CD4-positive, alpha-beta T cell treated with Interleukin-4 for 1 hour (primary cell): Measurements from ENCODE around the gene HAPLN3.
A peak's percentile ranks its signal among the peaks of the same experiment; 100 is the strongest.

Experiments used
- DNase-seq, 2 donors: peaks; one replicate each; pipeline ENCODE4 v3.0.0-alpha.2; 2020 to 2022

Gene HAPLN3

GRCh38 chr15:88858934-88859333, 36.4 kb downstream of the HAPLN3 start:
- DNase-seq: no peak

DNA sequence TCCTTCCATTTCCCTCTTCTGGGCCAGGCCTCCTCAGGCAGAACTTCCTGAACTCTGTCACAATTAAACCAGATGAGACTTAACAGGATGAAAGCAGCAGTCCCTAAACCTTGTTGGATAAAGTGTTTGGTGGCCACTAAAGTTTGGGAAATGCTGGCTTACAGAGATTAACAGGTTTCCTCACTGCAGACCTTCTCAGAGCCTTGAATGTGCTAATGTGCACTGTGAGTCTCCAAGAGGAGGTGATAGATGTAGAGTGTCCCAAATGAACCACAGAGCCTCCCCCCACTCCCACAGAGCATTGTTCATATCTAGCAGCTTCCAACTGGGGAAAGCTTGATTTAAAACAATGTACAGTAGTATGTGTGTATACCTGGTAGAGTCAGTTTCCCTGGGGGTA, 42.9 kb downstream of the HAPLN3 start:
- no peak for DNase-seq

GRCh38 chr15:88849376-88850072, 45.8 kb downstream of the HAPLN3 start:
- DNase-seq: no peak

DNA sequence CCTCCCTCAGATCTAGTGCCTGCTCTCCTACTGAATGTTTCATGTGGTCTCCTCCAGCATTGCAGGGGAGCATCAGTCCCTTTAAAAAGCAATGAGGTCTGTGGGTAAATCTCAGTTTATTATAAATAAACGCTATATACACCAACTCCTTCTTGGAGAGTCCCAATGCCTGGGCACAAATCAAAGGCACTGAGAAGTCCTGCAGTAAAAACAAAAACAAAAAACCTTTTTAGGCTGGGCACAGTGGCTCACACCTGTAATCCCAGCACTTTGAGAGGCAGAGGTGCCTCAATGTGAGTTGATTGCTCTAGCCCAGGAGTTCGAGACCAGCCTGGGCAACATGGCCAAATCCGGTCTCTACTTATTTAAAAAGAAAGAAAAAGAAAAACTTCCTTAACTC, 47.1 kb downstream of the HAPLN3 start:
- no peak for DNase-seq

GRCh38 chr15:88847144-88847543, 48.2 kb downstream of the HAPLN3 start:
- DNase-seq: no peak

- DNase-seq: no peak
Observed at GRCh38 chr15:88845616-88846015, 49.7 kb downstream of the HAPLN3 start.

DNA sequence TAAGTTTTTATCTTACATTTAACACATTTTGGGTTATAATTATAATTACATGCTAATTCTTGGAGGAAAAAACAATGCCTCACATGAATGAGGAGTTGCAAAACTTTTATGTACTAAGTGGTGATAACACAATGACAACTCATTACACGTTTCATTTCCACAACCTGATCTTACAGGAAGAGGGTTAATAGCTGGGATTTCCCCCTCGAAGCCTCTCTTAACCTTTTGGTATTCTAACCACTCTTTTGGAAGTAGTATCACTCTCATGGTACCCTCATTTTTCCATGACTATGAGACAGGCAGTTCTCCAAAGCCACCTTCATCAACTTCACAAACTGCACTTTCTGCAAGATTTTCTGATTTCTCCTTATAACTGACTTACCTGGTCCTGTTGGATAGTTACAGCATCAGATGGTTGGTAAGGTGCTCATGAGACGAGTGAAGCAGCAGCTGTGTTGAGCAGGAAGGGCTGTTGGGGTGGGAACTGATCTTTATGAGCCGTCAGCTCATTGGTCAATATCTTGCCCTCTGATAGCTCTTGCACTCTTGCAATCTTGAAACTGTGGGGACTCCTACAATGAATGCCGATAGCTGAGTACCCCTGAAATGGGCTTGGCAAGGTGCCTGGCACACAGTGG, 50.5 kb downstream of the HAPLN3 start:
- no peak for DNase-seq

DNA sequence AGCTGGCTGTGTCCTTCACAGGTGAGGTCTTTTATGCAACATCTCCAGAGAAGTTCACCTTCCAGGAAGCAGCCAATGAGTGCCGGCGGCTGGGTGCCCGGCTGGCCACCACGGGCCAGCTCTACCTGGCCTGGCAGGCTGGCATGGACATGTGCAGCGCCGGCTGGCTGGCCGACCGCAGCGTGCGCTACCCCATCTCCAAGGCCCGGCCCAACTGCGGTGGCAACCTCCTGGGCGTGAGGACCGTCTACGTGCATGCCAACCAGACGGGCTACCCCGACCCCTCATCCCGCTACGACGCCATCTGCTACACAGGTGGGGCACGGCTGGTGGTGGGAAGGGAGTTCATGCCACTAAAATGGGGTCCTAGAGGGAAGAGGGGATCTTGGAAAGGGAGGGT, 52.0 kb downstream of the HAPLN3 start:
- DNase-seq: no peak

DNA sequence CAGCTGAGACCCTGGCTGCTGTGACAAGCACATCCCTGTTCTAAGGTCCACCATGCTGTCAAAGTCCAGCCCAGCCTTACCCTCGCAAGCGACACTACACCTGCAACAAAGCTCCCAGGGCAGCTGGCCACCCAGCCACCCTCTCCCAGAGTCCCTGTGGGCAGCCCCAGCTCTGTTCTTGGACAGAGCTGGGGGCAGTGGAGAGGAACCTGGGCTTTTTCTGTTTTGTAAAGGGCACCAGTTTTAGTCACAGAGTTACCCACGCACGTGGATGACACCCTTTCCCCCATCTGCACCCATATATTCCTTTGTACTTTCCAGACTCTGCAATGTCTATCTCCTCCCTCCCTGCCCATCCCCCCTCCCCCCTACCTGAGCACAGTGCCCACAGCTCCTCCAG, 53.2 kb downstream of the HAPLN3 start:
- no peak for DNase-seq

DNA sequence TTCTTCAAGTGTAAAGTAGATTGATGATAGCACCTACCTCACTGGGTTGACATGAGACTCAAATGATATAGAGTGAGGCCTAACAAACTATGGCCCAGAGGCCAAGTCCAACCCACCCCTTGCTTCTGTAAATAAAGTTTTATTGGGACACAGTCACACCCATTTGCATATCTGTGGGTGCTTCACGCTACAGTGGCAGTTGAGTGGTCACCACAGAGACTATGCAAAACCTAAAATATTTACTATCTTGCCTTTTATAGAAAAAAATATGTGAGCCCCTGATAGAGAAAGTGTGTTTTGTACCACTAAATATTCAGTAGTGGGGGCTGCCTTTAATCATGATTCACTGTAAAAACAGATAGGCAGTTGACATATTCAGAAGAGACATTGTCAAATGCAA, 54.1 kb downstream of the HAPLN3 start:
- DNase-seq: no peak

DNA sequence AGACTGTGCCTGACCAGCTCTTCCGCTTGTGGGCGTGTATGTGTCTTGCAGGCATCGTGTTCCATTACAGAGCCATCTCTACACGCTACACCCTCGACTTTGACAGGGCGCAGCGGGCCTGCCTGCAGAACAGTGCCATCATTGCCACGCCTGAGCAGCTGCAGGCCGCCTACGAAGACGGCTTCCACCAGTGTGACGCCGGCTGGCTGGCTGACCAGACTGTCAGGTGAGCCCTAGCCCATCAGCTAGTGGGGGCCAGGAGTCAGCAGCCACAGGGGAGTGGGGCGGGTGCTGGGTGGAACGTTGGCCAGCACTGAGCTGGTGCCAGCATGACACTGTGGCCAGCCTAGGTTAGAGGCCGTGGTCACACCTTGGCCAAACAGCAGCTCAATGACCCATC, 55.4 kb downstream of the HAPLN3 start:
- DNase-seq: no peak

- no peak for DNase-seq
Observed at GRCh38 chr15:88839146-88839545, 56.2 kb downstream of the HAPLN3 start.

DNA sequence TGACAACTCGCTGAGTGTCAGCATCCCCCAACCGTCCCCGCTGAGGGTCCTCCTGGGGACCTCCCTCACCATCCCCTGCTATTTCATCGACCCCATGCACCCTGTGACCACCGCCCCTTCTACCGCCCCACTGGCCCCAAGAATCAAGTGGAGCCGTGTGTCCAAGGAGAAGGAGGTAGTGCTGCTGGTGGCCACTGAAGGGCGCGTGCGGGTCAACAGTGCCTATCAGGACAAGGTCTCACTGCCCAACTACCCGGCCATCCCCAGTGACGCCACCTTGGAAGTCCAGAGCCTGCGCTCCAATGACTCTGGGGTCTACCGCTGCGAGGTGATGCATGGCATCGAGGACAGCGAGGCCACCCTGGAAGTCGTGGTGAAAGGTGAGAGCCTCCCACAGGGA, 56.7 kb downstream of the HAPLN3 start:
- DNase-seq: no peak

GRCh38 chr15:88835646-88836045, 59.7 kb downstream of the HAPLN3 start:
- no peak for DNase-seq

GRCh38 chr15:88835119-88835518, 60.2 kb downstream of the HAPLN3 start:
- no peak for DNase-seq

- peak; percentile 11 to 15 for DNase-seq
Observed at GRCh38 chr15:88834211-88834812, 61.0 kb downstream of the HAPLN3 start.

- DNase-seq: no peak
Observed at GRCh38 chr15:88833731-88834100, 61.6 kb downstream of the HAPLN3 start.

DNA sequence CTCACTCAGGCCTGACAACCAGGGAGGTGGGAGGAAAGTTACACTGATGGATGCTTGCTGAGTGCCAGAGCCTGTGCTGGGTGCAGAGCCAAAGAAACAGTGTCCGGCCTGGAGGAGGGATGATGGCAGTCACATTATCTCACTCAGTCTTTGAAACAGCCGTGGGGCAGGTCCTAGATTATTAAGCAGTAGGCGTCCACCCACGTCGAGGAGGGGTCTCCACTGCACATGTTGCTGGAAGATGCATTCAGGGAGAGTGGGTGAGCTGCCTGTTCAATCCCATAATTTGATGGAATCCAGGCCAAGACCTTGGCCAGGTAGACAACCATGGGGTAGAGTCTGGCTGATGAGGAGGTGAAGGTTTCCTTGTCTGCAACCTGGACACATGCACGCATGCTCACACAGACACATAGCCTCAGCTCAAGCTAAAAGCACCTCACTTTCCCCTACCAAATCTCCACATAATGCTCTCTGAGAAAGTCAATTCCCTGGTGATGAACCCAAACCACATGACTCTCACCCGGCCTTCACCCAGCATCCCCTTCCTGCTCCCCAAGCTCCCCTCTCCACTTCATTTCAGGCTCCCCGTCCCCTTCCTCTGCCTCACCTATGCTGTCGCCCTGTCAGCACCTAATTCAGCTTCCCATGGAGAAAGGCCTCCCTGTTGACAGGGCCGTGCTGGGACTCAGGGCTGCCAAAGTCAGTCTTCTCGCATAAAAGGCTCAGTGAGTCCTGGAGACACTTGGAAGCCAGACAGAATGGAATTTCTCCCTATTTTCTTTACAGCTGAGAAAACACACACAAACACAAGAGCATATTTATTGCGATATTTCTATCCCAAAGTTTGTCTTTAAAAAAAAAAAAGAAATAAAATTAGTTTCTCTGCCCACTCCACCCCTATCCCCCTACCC, 62.3 kb downstream of the HAPLN3 start:
- DNase-seq: no peak

- DNase-seq: no peak
Observed at GRCh38 chr15:88830016-88830415, 65.3 kb downstream of the HAPLN3 start.

- no peak for DNase-seq
Observed at GRCh38 chr15:88828791-88829190, 66.6 kb downstream of the HAPLN3 start.
